ENCODE measurements around the gene SH2B3.

DNA sequence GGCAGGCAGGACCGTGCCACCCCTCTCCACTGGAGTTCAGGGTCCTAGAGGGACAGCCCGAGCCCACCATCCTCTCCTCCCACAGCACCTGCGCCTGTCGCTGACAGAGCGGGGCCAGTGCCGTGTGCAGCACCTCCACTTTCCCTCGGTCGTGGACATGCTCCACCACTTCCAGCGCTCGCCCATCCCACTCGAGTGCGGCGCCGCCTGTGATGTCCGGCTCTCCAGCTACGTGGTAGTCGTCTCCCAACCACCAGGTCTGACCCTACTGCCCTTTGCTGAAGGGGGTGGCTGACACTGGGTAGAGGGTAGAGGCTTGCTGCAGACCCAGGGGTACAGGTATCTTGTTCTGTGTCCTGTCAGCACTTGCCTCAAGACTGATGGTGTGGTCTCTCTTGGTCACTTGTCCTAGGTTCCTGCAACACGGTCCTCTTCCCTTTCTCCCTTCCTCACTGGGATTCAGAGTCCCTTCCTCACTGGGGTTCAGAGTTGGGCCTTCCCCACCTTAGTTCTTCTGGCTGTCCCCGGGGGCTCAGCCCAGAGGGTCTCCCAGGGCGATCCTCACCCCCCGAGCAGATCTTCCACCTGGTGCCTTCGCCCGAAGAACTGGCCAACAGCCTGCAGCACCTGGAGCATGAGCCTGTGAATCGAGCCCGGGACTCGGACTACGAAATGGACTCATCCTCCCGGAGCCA is 42.0 kb downstream of the SH2B3 start:
- TF ChIP-seq POLR2A (IDR thresholded peaks at IDR 0.05; ENCODE audit: low read depth, low read length) = no peak
- no peak for TF ChIP-seq POLR2AphosphoS5 (IDR thresholded peaks at IDR 0.05; ENCODE audit: low read depth, low read length)
- TF ChIP-seq SPI1 (IDR thresholded peaks at IDR 0.05; ENCODE audit: low read depth, low read length) = no peak
- TF ChIP-seq TAF1 (IDR thresholded peaks at IDR 0.05; ENCODE audit: low read depth, low read length) = no peak
- no peak for TF ChIP-seq PAX5 (IDR thresholded peaks at IDR 0.05; ENCODE audit: insufficient read depth, low read length, severe bottlenecking)
- TF ChIP-seq POU2F2 (IDR thresholded peaks at IDR 0.05; ENCODE audit: low read depth, low read length) = no peak

Measured in GM12891 (cell line).